GM23338 (cell line): ENCODE data around the gene FAM227B. TPM values are rescaled to one million over a fixed set of nuclear protein-coding genes. Genes with fewer than 3 reads are reported as not detected.
"Not testable (repeated sequence)": the region's sequence is repeated elsewhere in the genome, so short reads cannot be mapped to it uniquely, and the experiment has no call there.

Experiments
- ATAC-seq: fragments of 200-7000 bp; cut with Tn5 transposase; 3 replicates; pipeline ENCODE4 v1.9.1; 2020
- DNase-seq: peaks from one replicate; pipeline ENCODE4 v3.0.0-alpha.2; 2015; ENCODE audit warnings: low spot score
- H2AFZ ChIP-seq: fragments of 200-600 bp; sonication (generic); 2 replicates; pipeline ENCODE4 v1.8.0; 2016; ENCODE audit warnings: antibody characterized with exemption, mild to moderate bottlenecking, moderate library complexity
- H3F3A ChIP-seq: fragments of 200-600 bp; sonication (generic); replicated peaks from 2 replicates; pipeline ENCODE4 v1.8.0; 2017; ENCODE audit warnings: antibody characterized with exemption, mixed run types, low read depth
- H3K27ac ChIP-seq: fragments of 200-600 bp; sonication (generic); 2 replicates; pipeline ENCODE4 v1.6.1; 2016; ENCODE audit warnings: low read depth
- H3K27me3 ChIP-seq: fragments of 200-600 bp; sonication (generic); 2 replicates; pipeline ENCODE4 v1.8.0; 2016; ENCODE audit warnings: mild to moderate bottlenecking, mixed run types, moderate library complexity; ENCODE audit not compliant: insufficient read depth
- H3K36me3 ChIP-seq: fragments of 200-600 bp; sonication (generic); 2 replicates; pipeline ENCODE4 v1.8.0; 2016; ENCODE audit warnings: mild to moderate bottlenecking; ENCODE audit not compliant: insufficient read depth
- H3K4me1 ChIP-seq: fragments of 200-600 bp; sonication (generic); 2 replicates; pipeline ENCODE4 v1.8.0; 2016; ENCODE audit warnings: mild to moderate bottlenecking, moderate library complexity; ENCODE audit not compliant: insufficient read depth
- H3K4me2 ChIP-seq: fragments of 200-600 bp; sonication (generic); 2 replicates; pipeline ENCODE4 v1.7.1; 2017; ENCODE audit warnings: mixed run types
- H3K4me3 ChIP-seq: fragments of 200-600 bp; sonication (generic); 2 replicates; pipeline ENCODE4 v1.6.1; 2016; ENCODE audit warnings: mixed run types
- H3K79me2 ChIP-seq: fragments of 200-600 bp; sonication (generic); replicated peaks from 2 replicates; pipeline ENCODE4 v1.8.0; 2017; ENCODE audit warnings: mild to moderate bottlenecking; ENCODE audit not compliant: insufficient read depth
- H3K9me2 ChIP-seq: fragments of 200-600 bp; sonication (generic); 2 replicates; pipeline ENCODE4 v1.8.0; 2017; ENCODE audit not compliant: insufficient read depth
- H4K20me1 ChIP-seq: fragments of 200-600 bp; sonication (generic); replicated peaks from 2 replicates; pipeline ENCODE4 v1.8.0; 2017; ENCODE audit warnings: mild to moderate bottlenecking; ENCODE audit not compliant: insufficient read depth
- H3K27ac Mint-ChIP-seq: 2 replicates; pipeline ENCODE4 v1.8.0; 2020; ENCODE audit warnings: inconsistent platforms, mild to moderate bottlenecking, moderate library complexity, mixed read lengths
- H3K27me3 Mint-ChIP-seq: 3 replicates; pipeline ENCODE4 v1.8.0; 2022; ENCODE audit warnings: low read depth, mild to moderate bottlenecking, moderate library complexity, mixed read lengths, inconsistent platforms; ENCODE audit not compliant: insufficient read depth, poor library complexity
- H3K36me3 Mint-ChIP-seq: 3 replicates; pipeline ENCODE4 v1.8.0; 2021; ENCODE audit warnings: low read depth, mild to moderate bottlenecking, inconsistent platforms, moderate library complexity, mixed read lengths
- H3K4me1 Mint-ChIP-seq: 3 replicates; pipeline ENCODE4 v1.8.0; 2020; ENCODE audit warnings: mild to moderate bottlenecking, inconsistent platforms, mixed read lengths
- H3K4me3 Mint-ChIP-seq: 3 replicates; pipeline ENCODE4 v1.8.0; 2021; ENCODE audit warnings: moderate library complexity, mild to moderate bottlenecking, inconsistent platforms, mixed read lengths
- H3K9me3 Mint-ChIP-seq: 3 replicates; pipeline ENCODE4 v1.8.0; 2020; ENCODE audit warnings: moderate library complexity, mild to moderate bottlenecking, inconsistent platforms, mixed read lengths
- CREB1 ChIP-seq: fragments of 250-450 bp; sonication (Bioruptor Pico); IDR thresholded peaks from 2 replicates; pipeline ENCODE4 v1.5.0; 2020; ENCODE audit warnings: low read depth, mild to moderate bottlenecking, moderate library complexity
- EZH2 ChIP-seq: fragments of 200-600 bp; sonication (generic); IDR thresholded peaks from one replicate; pipeline ENCODE4 v1.8.0; 2017; ENCODE audit warnings: antibody characterized with exemption, mild to moderate bottlenecking, low read depth; ENCODE audit not compliant: unreplicated experiment
- EZH2phosphoT487 ChIP-seq: fragments of 200-600 bp; sonication (generic); IDR thresholded peaks from one replicate; pipeline ENCODE4 v1.8.1; 2018; ENCODE audit warnings: antibody characterized with exemption; ENCODE audit not compliant: unreplicated experiment
- POLR2AphosphoS5 ChIP-seq: IDR thresholded peaks from 2 replicates; pipeline ENCODE4 v1.6.1; 2016; ENCODE audit warnings: antibody characterized with exemption, low read depth
- polyA plus RNA-seq: library from polyadenylated mRNA; unstranded; fragments of >200 nt; fragmentation: Nextera tagmentation; extraction: Ambion mirVana; gene quantifications from 2 replicates; pipeline ENCODE4 v1.2.1, GENCODE V29; 2016
- total RNA-seq: library from RNA; depleted of rRNA; stranded (reverse); fragments of >200 nt; shearing (Covaris generic); gene quantifications from 2 replicates; pipeline ENCODE4 v1.2.3, GENCODE V29; 2014
- TF ChIP-seq, protein P1 (sequence below): IDR thresholded peaks from one replicate; pipeline ENCODE4 v1.6.1; 2018; ENCODE audit warnings: antibody characterized with exemption; ENCODE audit not compliant: unreplicated experiment
- TF ChIP-seq, protein P2 (sequence below), 2 experiments: fragments of 200-600 bp in 1 of 2; sonication (generic) in 1 of 2; conservative IDR thresholded peaks; 2 replicates each; pipeline versions ENCODE4 v1.5.1 to v1.6.1; 2016 to 2017; ENCODE audit warnings: antibody characterized with exemption in 2 of 2, low read depth in 2 of 2, mild to moderate bottlenecking in 2 of 2, moderate library complexity in 1 of 2

The FAM227B gene
- total and polyA plus RNA-seq, 2 experiments from 2014 or later = 2.6 to 10.2 TPM

DNA sequence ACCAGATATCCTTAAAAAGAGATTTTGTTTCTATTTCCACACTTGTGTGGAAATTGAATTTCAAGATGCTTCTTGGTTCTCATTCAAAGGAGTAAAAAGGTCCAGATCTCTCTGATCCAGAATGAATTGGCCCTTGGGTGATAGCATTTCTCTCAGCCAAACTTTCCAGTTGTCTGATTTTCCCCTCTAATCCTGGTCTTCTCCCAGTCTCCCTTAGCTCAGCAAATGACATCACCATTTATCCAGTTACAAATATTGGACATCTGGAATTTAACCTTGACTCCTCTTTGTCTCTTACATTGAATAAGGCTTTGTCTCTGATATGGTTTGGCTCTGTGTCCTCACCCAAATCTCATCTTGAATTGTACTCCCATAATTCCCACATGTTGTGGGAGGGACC lies 207.8 kb downstream of the FAM227B start:
- no peaks in the 10 kb centered on the region; the same call in 2 of the 3 replicates for H3K36me3 Mint-ChIP-seq
- H3K4me1 ChIP-seq = no peaks in the 10 kb centered on the region
- TF ChIP-seq POLR2AphosphoS5 = no peak
- H3K4me2 ChIP-seq = no peak overlapping the region
- no peaks in the 10 kb centered on the region for H3K79me2 ChIP-seq
- no peak overlapping the region for H3K27ac Mint-ChIP-seq
- peaks cover 3% of the 10 kb centered on the region for H3K27me3 Mint-ChIP-seq
- DNase-seq (no peak), ATAC-seq (no peak)
- no peaks in the 10 kb centered on the region for H3K36me3 ChIP-seq
- H3K4me3 ChIP-seq = no peak overlapping the region
- H3K27ac ChIP-seq = no peak overlapping the region
- no peaks in the 10 kb centered on the region for H3K27me3 ChIP-seq
- H2AFZ ChIP-seq = no peak overlapping the region
- H3K4me3 Mint-ChIP-seq = no peak overlapping the region
- no peaks in the 10 kb centered on the region for H3F3A ChIP-seq
- H3K9me3 Mint-ChIP-seq = no peaks in the 10 kb centered on the region
- H3K9me2 ChIP-seq = no peaks in the 10 kb centered on the region
- no peaks in the 10 kb centered on the region for H4K20me1 ChIP-seq
- H3K4me1 Mint-ChIP-seq = no peaks in the 10 kb centered on the region

DNA sequence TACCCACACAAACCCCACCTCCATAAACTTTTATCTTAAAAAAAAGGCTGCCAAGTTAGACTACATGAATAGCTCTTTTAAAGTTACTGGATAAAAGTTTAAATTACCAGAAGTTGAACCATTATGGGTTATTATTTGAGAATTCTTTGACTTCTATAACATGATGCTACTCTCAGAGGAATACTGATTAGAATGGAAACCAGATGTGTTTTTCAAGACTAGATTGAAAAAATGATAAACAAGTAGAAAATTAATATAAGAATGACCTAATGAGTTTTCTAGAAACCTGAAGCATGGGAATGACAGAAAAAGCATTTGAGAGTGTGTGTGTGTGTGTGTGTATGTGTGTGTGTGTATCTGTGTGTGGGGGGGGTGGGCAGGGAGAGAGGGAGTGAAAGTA lies 210.0 kb downstream of the FAM227B start:
- H3K36me3 ChIP-seq = no peaks in the 10 kb centered on the region
- TF ChIP-seq EZH2 = no peak
- TF ChIP-seq POLR2AphosphoS5 = no peak
- TF ChIP-seq, protein P1, sequence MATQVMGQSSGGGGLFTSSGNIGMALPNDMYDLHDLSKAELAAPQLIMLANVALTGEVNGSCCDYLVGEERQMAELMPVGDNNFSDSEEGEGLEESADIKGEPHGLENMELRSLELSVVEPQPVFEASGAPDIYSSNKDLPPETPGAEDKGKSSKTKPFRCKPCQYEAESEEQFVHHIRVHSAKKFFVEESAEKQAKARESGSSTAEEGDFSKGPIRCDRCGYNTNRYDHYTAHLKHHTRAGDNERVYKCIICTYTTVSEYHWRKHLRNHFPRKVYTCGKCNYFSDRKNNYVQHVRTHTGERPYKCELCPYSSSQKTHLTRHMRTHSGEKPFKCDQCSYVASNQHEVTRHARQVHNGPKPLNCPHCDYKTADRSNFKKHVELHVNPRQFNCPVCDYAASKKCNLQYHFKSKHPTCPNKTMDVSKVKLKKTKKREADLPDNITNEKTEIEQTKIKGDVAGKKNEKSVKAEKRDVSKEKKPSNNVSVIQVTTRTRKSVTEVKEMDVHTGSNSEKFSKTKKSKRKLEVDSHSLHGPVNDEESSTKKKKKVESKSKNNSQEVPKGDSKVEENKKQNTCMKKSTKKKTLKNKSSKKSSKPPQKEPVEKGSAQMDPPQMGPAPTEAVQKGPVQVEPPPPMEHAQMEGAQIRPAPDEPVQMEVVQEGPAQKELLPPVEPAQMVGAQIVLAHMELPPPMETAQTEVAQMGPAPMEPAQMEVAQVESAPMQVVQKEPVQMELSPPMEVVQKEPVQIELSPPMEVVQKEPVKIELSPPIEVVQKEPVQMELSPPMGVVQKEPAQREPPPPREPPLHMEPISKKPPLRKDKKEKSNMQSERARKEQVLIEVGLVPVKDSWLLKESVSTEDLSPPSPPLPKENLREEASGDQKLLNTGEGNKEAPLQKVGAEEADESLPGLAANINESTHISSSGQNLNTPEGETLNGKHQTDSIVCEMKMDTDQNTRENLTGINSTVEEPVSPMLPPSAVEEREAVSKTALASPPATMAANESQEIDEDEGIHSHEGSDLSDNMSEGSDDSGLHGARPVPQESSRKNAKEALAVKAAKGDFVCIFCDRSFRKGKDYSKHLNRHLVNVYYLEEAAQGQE = no peak
- TF ChIP-seq CREB1 (CRISPR knock-in tag) = no peak
- H3K4me2 ChIP-seq = no peak overlapping the region
- no peak overlapping the region for H2AFZ ChIP-seq
- no peak overlapping the region for H3K4me3 ChIP-seq
- H4K20me1 ChIP-seq = no peaks in the 10 kb centered on the region
- no peak for ATAC-seq
- DNase-seq = no peak
- Mint-ChIP-seq H3K4me3 (no peak overlapping the region), H3K27ac (no peak overlapping the region), H3K9me3 (no peaks in the 10 kb centered on the region), H3K4me1 (no peaks in the 10 kb centered on the region), H3K27me3 (peaks cover 4% of the 10 kb centered on the region), H3K36me3 (no peaks in the 10 kb centered on the region; the same call in 2 of the 3 replicates)
- no peaks in the 10 kb centered on the region for H3K79me2 ChIP-seq
- no peaks in the 10 kb centered on the region for H3F3A ChIP-seq
- no peaks in the 10 kb centered on the region for H3K9me2 ChIP-seq
- H3K27me3 ChIP-seq = no peaks in the 10 kb centered on the region
- H3K27ac ChIP-seq = no peak overlapping the region
- H3K4me1 ChIP-seq = no peaks in the 10 kb centered on the region

DNA sequence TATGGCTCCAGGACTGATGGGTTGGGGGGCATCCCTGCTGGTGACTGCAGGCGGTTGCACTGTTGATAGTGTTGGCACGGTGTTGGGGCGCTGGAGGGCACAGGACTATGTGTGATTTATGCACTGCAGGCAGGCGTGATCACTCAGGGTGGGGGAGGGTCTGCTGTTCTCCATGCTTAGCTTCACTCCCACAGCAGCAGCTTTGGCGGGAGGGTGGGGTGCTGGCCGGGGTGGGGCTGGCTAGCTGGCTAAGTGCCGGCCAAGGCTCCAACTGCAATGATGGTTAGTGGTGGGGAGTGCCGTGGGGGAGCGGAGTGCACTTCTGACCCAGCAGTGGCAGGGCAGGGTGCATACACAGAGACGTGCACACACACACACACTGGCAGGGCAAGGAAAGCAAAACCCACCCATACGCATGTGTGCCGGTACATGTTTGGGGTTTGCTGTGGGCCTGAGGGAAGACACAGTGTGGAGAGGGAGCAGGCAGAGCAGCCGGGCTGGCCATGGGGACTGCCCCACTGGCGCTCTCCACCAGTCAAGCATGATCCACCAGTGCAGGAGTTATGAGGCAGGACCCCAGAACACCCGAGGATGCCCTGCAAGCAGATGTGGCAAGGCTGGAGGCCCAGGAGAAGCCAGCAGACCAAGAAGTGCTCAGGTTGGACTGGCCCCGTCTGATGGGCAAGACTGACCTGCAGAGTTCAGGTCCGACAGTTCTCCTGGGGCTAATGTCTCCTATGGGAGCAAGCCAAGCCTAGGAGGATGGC lies 214.1 kb downstream of the FAM227B start:
- Histone ChIP-seq H2AFZ (no peak overlapping the region), H3F3A (no peaks in the 10 kb centered on the region), H3K4me3 (no peak overlapping the region), H4K20me1 (no peaks in the 10 kb centered on the region), H3K79me2 (no peaks in the 10 kb centered on the region), H3K27ac (no peak overlapping the region), H3K4me2 (no peak overlapping the region), H3K4me1 (no peaks in the 10 kb centered on the region), H3K36me3 (no peaks in the 10 kb centered on the region), H3K27me3 (no peaks in the 10 kb centered on the region), H3K9me2 (no peaks in the 10 kb centered on the region)
- Mint-ChIP-seq H3K36me3 (no peaks in the 10 kb centered on the region), H3K4me1 (no peaks in the 10 kb centered on the region), H3K9me3 (no peaks in the 10 kb centered on the region; the same call in 2 of the 3 replicates), H3K27ac (no peak overlapping the region), H3K27me3 (peaks cover 6% of the 10 kb centered on the region), H3K4me3 (no peak overlapping the region)
- no peak for DNase-seq
- TF ChIP-seq CREB1 (CRISPR knock-in tag) (no peak), EZH2phosphoT487 (no peak), POLR2AphosphoS5 (no peak)
- TF ChIP-seq, protein P2, sequence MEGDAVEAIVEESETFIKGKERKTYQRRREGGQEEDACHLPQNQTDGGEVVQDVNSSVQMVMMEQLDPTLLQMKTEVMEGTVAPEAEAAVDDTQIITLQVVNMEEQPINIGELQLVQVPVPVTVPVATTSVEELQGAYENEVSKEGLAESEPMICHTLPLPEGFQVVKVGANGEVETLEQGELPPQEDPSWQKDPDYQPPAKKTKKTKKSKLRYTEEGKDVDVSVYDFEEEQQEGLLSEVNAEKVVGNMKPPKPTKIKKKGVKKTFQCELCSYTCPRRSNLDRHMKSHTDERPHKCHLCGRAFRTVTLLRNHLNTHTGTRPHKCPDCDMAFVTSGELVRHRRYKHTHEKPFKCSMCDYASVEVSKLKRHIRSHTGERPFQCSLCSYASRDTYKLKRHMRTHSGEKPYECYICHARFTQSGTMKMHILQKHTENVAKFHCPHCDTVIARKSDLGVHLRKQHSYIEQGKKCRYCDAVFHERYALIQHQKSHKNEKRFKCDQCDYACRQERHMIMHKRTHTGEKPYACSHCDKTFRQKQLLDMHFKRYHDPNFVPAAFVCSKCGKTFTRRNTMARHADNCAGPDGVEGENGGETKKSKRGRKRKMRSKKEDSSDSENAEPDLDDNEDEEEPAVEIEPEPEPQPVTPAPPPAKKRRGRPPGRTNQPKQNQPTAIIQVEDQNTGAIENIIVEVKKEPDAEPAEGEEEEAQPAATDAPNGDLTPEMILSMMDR (conservative IDR thresholded peaks at IDR 0.05; ENCODE audit: low read depth in 2 of 2) = no peak
- no peak for ATAC-seq

DNA sequence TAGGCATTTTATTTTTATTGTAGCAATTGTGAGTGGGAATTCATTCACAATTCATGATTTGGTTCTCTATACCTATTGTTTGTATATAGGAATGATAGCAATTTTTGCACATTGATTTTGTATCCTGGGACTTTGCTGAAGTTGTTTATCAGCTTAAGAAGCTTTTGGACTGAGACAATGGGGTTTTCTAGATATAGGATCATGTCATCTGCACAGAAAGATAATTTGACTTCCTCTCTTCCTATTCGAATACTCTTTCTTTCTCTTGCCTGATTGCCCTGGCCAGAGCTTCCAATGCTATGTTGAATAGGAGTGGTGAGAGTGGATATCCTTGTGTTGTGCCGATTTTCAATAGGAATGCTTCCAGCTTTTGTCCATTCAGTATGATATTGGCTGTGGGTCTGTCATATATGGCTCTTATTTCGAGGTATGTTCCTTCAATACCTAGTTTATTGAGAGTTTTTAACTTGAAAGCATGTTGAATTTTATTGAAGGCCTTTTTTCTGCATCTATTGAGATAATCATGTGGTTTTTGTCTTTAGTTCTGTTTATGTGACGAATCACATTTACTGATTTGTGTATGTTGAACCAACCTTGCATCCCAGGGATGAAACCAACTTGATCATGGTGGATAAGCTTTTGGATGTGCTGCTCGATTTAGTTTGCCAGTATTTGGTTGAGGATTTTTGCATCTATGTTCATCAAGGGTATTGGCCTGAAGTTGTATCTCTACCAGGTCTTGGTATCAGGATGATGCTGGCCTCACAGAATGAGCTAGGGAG lies 217.9 kb downstream of the FAM227B start:
- not testable (repeated sequence) for H3K27ac ChIP-seq, H3K36me3 Mint-ChIP-seq, H3K27ac Mint-ChIP-seq, DNase-seq, ATAC-seq, H3K4me1 Mint-ChIP-seq, H3K4me2 ChIP-seq, H3K4me3 Mint-ChIP-seq, H3K36me3 ChIP-seq, H3K27me3 Mint-ChIP-seq, H3K27me3 ChIP-seq, H3K4me1 ChIP-seq, H3K9me3 Mint-ChIP-seq, H3F3A ChIP-seq, H3K4me3 ChIP-seq, H4K20me1 ChIP-seq, H3K9me2 ChIP-seq, H2AFZ ChIP-seq, H3K79me2 ChIP-seq
